CD4-positive, alpha-beta T cell treated with Interleukin-4 for 1 hour (primary cell): ENCODE measurements around the gene LYPD5.

ENCODE experiments used
- DNase-seq, 2 donors: peaks; one replicate each; pipeline ENCODE4 v3.0.0-alpha.2; 2020 to 2022

The LYPD5 gene

DNA sequence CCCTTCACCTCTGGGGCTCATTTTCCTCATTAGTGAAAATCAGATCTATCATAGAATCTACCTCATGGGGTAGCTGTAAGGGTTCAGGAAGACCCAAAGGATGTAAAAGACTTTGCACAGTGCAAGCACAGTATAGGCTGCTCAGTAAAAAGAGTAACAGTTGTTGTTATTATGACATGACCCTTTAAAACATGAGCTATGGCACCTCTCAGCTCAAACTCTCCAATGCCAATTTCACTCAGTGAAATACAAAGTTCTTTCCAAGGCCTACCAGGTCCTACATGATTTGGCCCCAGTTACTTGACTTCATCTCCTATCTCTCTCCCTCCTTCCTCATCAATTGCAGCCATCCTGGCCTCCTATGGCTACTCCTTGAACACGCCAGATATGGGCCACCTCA lies 52.3 kb downstream of the LYPD5 start:
- DNase-seq = no peak

DNA sequence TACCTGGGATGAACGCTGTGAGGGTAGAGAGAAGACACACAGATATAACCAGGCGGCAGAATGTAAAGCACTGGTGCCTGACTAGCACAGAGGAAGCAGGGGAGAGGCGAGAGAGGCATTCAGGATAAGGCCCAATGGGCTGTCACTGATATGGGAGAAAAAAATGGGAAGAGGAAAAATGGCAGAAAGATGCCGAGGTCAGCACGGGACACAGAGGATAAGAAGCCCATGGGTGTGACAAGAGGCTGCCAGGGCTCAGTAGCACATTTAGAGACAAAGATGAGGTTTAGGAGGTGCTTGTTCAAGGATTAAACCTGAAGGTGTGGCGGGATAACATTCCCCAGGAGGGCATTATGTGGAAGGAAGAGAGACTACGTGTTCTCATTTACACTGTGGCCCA lies 53.1 kb downstream of the LYPD5 start:
- no peak for DNase-seq

GRCh38 chr19:43748685-43749084 lies 53.6 kb downstream of the LYPD5 start:
- DNase-seq = no peak

DNA sequence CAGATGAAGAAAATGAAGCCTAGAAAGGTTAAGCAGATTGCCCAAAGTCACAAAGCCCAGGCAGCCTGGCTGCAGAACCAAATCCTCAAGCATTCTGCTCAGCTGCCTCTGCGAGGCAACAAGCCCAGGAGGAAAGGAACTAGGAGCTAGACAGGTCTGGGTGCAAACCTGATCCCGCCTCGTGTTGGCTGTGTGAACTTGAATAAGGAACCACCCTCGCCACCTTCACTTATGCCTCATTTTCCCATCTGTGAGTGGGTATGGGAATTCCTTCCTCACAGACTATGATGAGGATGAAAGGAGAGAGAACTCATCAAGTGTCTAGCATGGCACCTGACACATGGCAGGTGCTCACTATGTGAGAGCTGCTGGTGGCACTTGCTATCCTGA lies 54.0 kb downstream of the LYPD5 start:
- DNase-seq = no peak

- peak in 1 of 2 donors; percentile 46 for DNase-seq
Measured at GRCh38 chr19:43747557-43748204, 54.6 kb downstream of the LYPD5 start.
